Measurements from ENCODE around the gene GMPPA. TPM values are rescaled to one million over a fixed set of nuclear protein-coding genes. Genes with fewer than 3 reads are reported as not detected.

GMPPA gene
- total RNA-seq, 1 experiment from 2014 or later: 78.1 TPM

DNA sequence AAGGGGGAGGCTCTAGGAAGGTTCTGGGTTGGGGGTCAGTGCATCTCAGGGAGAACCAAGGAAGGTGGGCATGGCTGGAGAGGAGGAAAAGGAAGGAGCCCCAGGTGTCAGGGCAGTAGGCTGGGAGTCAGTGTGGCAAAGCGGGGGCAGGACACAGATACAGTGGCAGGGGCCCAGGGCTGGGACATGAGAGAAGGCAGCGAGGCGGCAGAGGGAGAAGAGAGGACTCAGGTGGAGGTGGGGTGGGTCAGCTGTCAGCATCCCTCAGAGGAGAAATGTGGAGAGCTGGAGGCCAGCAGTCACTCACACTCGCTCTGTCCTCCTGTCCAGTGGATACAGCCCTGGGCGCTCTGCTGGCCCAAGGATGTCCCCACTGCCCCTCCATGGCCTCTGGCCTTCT, 5.6 kb upstream of the GMPPA start:
- BruUV-seq (replicated peaks): no TSS peak
- no peak overlapping the region for H2AFZ ChIP-seq (ENCODE audit: low read length)
- H3K9ac ChIP-seq (ENCODE audit: low read length): no peak overlapping the region
- no peak for ATAC-seq
- DNase-seq: no peak
- intact Hi-C loops (cut with micrococcal nuclease): no loop called here
- no peaks in the 10 kb centered on the region for H3K36me3 ChIP-seq (ENCODE audit: low read depth, low read length)
- H3K27me3 ChIP-seq (ENCODE audit: low read length): no peaks in the 10 kb centered on the region
- H3K9me2 ChIP-seq (replicated peaks; ENCODE audit: low read length): no peaks in the 10 kb centered on the region
- no peaks in the 10 kb centered on the region for H3F3A ChIP-seq (ENCODE audit: low read length, unreplicated experiment)
- ChIA-PET CTCF (no interaction called here), POLR2A (ENCODE audit: unreplicated experiment) (no interaction called here)
- peaks cover 6% of the 10 kb centered on the region; the same call in 1 of the 2 replicates for H3K4me1 ChIP-seq (ENCODE audit: insufficient read depth, low read length)
- TF ChIP-seq, protein P1, sequence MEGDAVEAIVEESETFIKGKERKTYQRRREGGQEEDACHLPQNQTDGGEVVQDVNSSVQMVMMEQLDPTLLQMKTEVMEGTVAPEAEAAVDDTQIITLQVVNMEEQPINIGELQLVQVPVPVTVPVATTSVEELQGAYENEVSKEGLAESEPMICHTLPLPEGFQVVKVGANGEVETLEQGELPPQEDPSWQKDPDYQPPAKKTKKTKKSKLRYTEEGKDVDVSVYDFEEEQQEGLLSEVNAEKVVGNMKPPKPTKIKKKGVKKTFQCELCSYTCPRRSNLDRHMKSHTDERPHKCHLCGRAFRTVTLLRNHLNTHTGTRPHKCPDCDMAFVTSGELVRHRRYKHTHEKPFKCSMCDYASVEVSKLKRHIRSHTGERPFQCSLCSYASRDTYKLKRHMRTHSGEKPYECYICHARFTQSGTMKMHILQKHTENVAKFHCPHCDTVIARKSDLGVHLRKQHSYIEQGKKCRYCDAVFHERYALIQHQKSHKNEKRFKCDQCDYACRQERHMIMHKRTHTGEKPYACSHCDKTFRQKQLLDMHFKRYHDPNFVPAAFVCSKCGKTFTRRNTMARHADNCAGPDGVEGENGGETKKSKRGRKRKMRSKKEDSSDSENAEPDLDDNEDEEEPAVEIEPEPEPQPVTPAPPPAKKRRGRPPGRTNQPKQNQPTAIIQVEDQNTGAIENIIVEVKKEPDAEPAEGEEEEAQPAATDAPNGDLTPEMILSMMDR (conservative IDR thresholded peaks at IDR 0.05; ENCODE audit: low read depth, low read length): no peak
- TF ChIP-seq EZH2phosphoT487 (IDR thresholded peaks at IDR 0.05; ENCODE audit: borderline replicate concordance, low read length) (no peak), EZH2 (IDR thresholded peaks at IDR 0.05; ENCODE audit: low read length, unreplicated experiment) (no peak)
- H4K20me1 ChIP-seq (ENCODE audit: low read length): no peaks in the 10 kb centered on the region
- no peaks in the 10 kb centered on the region for H3K79me2 ChIP-seq (ENCODE audit: low read length)
- H3K4me2 ChIP-seq (ENCODE audit: low read length): no peak overlapping the region
- H3K4me3 ChIP-seq (ENCODE audit: low read length): no peak overlapping the region
- no peak overlapping the region for H3K27ac ChIP-seq (ENCODE audit: low read length)
- H3K9me3 ChIP-seq (ENCODE audit: low read length): no peaks in the 10 kb centered on the region

DNA sequence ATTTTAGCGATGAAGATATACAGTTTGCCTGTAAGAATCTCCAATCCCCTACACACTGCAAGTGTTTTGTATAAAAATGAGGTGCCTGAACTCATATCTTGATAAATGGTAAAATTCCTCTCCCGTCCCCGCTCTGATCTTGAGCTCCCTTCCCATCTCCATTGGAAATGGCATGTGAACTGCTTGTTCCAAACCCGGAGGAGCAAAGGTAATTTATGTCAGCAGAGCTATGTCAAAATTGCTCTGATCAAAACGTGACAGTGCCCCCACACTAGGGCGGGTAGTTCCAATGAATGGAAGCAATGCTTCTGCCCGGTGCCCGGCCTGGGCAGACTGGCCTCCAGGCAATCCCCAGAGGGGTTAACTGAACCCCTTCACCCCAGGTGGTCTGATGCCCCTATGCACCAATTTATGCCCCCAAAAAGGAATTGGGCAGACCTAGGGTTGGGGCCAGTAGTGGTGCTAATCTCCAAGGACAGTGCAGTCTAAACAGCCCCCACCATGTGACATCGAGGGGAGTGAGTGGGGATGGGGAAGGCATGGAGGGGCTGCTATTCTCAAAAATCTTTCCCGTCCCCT, 3.6 kb upstream of the GMPPA start:
- intact Hi-C loops (cut with micrococcal nuclease): loop anchor here (1.0 to 5.0 kb wide), 2 partner anchors 35 to 108 kb away; partner anchors contain the start of gene DNPEP
- BruUV-seq (replicated peaks): no TSS peak
- Histone ChIP-seq H3K36me3 (ENCODE audit: low read depth, low read length) (no peaks in the 10 kb centered on the region), H3K4me2 (ENCODE audit: low read length) (no peak overlapping the region), H3F3A (ENCODE audit: low read length, unreplicated experiment) (no peaks in the 10 kb centered on the region), H2AFZ (ENCODE audit: low read length) (no peak overlapping the region), H3K9me2 (replicated peaks; ENCODE audit: low read length) (no peaks in the 10 kb centered on the region), H3K79me2 (ENCODE audit: low read length) (peaks cover 12% of the 10 kb centered on the region), H3K27ac (ENCODE audit: low read length) (no peak overlapping the region), H3K9me3 (ENCODE audit: low read length) (no peaks in the 10 kb centered on the region), H3K4me1 (ENCODE audit: insufficient read depth, low read length) (peaks cover 17% of the 10 kb centered on the region), H3K4me3 (ENCODE audit: low read length) (no peak overlapping the region), H3K27me3 (ENCODE audit: low read length) (no peaks in the 10 kb centered on the region), H4K20me1 (ENCODE audit: low read length) (no peaks in the 10 kb centered on the region), H3K9ac (ENCODE audit: low read length) (no peak overlapping the region)
- ATAC-seq (no peak), DNase-seq (no peak)
- CTCF ChIA-PET: interaction anchor here (0.8 to 2.4 kb wide), 4 partner anchors 11 to 35 kb away, joined by 3 to 47 read pairs (median 10); no protein-coding TSS in a partner anchor
- POLR2A ChIA-PET (ENCODE audit: unreplicated experiment): interaction anchor here (0.6 to 0.7 kb wide), 2 partner anchors 35 to 501 kb away, joined by 3 to 4 read pairs; no protein-coding TSS in a partner anchor
- no peak for TF ChIP-seq EZH2phosphoT487 (IDR thresholded peaks at IDR 0.05; ENCODE audit: borderline replicate concordance, low read length)
- TF ChIP-seq, protein P1 (conservative IDR thresholded peaks at IDR 0.05; ENCODE audit: low read depth, low read length): no peak
- no peak for TF ChIP-seq EZH2 (IDR thresholded peaks at IDR 0.05; ENCODE audit: low read length, unreplicated experiment)

DNA sequence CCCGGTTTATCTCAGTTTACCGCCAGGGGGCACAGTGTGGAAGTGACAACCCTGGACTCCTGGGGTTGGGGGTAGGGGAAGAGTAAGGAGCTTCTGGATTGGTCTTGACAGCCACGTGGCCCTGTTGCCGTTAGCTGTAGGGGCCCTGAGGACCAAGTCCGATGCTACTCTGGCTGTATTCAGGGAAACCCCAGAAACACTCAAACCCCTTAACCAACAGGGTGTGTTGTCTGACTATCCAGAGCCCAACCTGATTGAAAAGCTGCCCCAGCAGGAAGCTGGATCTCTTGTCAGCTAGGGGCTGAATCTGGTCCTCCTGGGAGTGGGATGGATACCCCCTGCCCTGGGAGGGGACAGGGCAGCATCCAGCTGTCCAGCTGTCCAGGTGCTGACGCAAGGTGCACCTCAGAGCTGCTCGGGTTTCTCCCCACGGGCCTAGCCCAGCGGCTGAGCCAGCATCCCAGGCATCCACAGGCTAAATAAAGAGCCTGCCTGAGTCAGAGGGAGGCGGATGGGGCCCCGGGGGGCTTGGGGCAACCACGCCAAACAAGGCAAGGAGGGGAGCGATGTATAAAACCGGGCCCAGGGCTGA, 3.1 kb upstream of the GMPPA start:
- Histone ChIP-seq H3K4me3 (ENCODE audit: low read length) (no peak overlapping the region), H3K4me1 (ENCODE audit: insufficient read depth, low read length) (peaks cover 21% of the 10 kb centered on the region), H3K9me2 (replicated peaks; ENCODE audit: low read length) (no peaks in the 10 kb centered on the region), H3K27me3 (ENCODE audit: low read length) (no peaks in the 10 kb centered on the region), H3K36me3 (ENCODE audit: low read depth, low read length) (no peaks in the 10 kb centered on the region), H2AFZ (ENCODE audit: low read length) (no peak overlapping the region), H3F3A (ENCODE audit: low read length, unreplicated experiment) (no peaks in the 10 kb centered on the region), H4K20me1 (ENCODE audit: low read length) (no peaks in the 10 kb centered on the region), H3K9me3 (ENCODE audit: low read length) (no peaks in the 10 kb centered on the region), H3K9ac (ENCODE audit: low read length) (no peak overlapping the region), H3K27ac (ENCODE audit: low read length) (no peak overlapping the region), H3K4me2 (ENCODE audit: low read length) (no peak overlapping the region), H3K79me2 (ENCODE audit: low read length) (peaks cover 16% of the 10 kb centered on the region)
- BruUV-seq (replicated peaks): no TSS peak
- ChIA-PET CTCF (interaction anchor here (0.5 to 2.4 kb wide), 8 partner anchors 11 to 40 kb away, joined by 3 to 47 read pairs (median 6); no protein-coding TSS in a partner anchor), POLR2A (ENCODE audit: unreplicated experiment) (interaction anchor here (0.6 to 0.7 kb wide), 3 partner anchors 14 to 502 kb away, joined by 3 to 4 read pairs (median 3); no protein-coding TSS in a partner anchor)
- ATAC-seq (no peak), DNase-seq (peak; percentile 59)
- intact Hi-C loops (cut with micrococcal nuclease): loop anchor here (1.0 to 5.0 kb wide), 2 partner anchors 35 to 108 kb away; partner anchors contain the start of gene DNPEP
- TF ChIP-seq EZH2 (IDR thresholded peaks at IDR 0.05; ENCODE audit: low read length, unreplicated experiment): no peak
- TF ChIP-seq EZH2phosphoT487 (IDR thresholded peaks at IDR 0.05; ENCODE audit: borderline replicate concordance, low read length): no peak
- TF ChIP-seq, protein P1 (conservative IDR thresholded peaks at IDR 0.05; ENCODE audit: low read depth, low read length): peak; percentile 74

All from PC-3 (cell line).